Endothelial cell of umbilical vein (primary cell): ENCODE measurements around the gene RBMS1.

Source experiments
- EZH2 ChIP-seq: IDR thresholded peaks from 2 replicates; pipeline ENCODE4 v1.6.1; 2012; ENCODE audit warnings: borderline replicate concordance, low read depth, mild to moderate bottlenecking, moderate library complexity, low read length, inconsistent platforms; ENCODE audit not compliant: severe bottlenecking
- GATA2 ChIP-seq: IDR thresholded peaks from 2 replicates; pipeline ENCODE4 v1.7.0; 2011; ENCODE audit warnings: low read depth, mild to moderate bottlenecking, moderate library complexity, mixed read lengths, low read length; ENCODE audit not compliant: insufficient read length, insufficient read depth
- JUN ChIP-seq: IDR thresholded peaks from 2 replicates; pipeline ENCODE4 v1.6.1; 2011; ENCODE audit warnings: borderline replicate concordance, low read depth; ENCODE audit not compliant: insufficient read length, insufficient read depth
- MYC ChIP-seq: IDR thresholded peaks from one replicate; pipeline ENCODE4 v1.6.1; 2011; ENCODE audit warnings: mild to moderate bottlenecking, low read depth, low read length
- POLR2A ChIP-seq: IDR thresholded peaks from 2 replicates; pipeline ENCODE4 v1.6.1; 2012; ENCODE audit warnings: low read depth, mild to moderate bottlenecking, control low read depth, low read length
- POLR2AphosphoS5 ChIP-seq: IDR thresholded peaks from 2 replicates; pipeline ENCODE4 v1.6.1; 2012; ENCODE audit warnings: low read depth, mild to moderate bottlenecking, control low read depth, low read length, moderate library complexity; ENCODE audit not compliant: insufficient read depth
- TF ChIP-seq, protein P1 (sequence below), 2 donors: IDR thresholded peaks; 1 replicate in 1 of 2; 2 replicates in 1 of 2; pipeline ENCODE4 v1.5.1; 2011; ENCODE audit warnings: low read length in 2 of 2, mild to moderate bottlenecking in 2 of 2, moderate library complexity in 2 of 2, control low read depth in 1 of 2, inconsistent platforms in 1 of 2, low read depth in 1 of 2; ENCODE audit not compliant: insufficient read depth in 1 of 2; ENCODE audit errors: extremely low read depth in 1 of 2

- TF ChIP-seq, protein P1, sequence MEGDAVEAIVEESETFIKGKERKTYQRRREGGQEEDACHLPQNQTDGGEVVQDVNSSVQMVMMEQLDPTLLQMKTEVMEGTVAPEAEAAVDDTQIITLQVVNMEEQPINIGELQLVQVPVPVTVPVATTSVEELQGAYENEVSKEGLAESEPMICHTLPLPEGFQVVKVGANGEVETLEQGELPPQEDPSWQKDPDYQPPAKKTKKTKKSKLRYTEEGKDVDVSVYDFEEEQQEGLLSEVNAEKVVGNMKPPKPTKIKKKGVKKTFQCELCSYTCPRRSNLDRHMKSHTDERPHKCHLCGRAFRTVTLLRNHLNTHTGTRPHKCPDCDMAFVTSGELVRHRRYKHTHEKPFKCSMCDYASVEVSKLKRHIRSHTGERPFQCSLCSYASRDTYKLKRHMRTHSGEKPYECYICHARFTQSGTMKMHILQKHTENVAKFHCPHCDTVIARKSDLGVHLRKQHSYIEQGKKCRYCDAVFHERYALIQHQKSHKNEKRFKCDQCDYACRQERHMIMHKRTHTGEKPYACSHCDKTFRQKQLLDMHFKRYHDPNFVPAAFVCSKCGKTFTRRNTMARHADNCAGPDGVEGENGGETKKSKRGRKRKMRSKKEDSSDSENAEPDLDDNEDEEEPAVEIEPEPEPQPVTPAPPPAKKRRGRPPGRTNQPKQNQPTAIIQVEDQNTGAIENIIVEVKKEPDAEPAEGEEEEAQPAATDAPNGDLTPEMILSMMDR (IDR thresholded peaks at IDR 0.05; ENCODE audit: extremely low read depth in 1 of 2, insufficient read depth in 1 of 2, low read depth in 1 of 2, low read length in 2 of 2), result no peak
- TF ChIP-seq JUN (no peak), GATA2 (no peak), EZH2 (no peak), MYC (no peak), POLR2A (no peak), POLR2AphosphoS5 (no peak)
Observed at GRCh38 chr2:160300203-160300602, 193.4 kb downstream of the RBMS1 start.
